Smooth muscle cell (in vitro differentiated cells): ENCODE measurements around the gene LAMTOR4. TPM values are rescaled to one million over a fixed set of nuclear protein-coding genes. Genes with fewer than 3 reads are reported as not detected.

ENCODE experiments used
- DNase-seq: peaks from one replicate; lab custom pipeline; 2025; ENCODE audit not compliant: unreplicated experiment; lab: John Stamatoyannopoulos, UW
- H2AFZ ChIP-seq: fragments of 200-600 bp; sonication (generic); 2 replicates; pipeline ENCODE4 v1.6.0; 2016; ENCODE audit warnings: antibody characterized with exemption, low read depth, mild to moderate bottlenecking
- H3F3A ChIP-seq: fragments of 200-600 bp; sonication (generic); 2 replicates; pipeline ENCODE4 v1.6.0; 2017; ENCODE audit warnings: antibody characterized with exemption, low read depth
- H3K27ac ChIP-seq: fragments of 200-600 bp; sonication (generic); 2 replicates; pipeline ENCODE4 v1.5.1; 2016; ENCODE audit warnings: low read depth, mild to moderate bottlenecking
- H3K27me3 ChIP-seq: fragments of 200-600 bp; sonication (generic); 2 replicates; pipeline ENCODE4 v1.6.1; 2016; ENCODE audit warnings: low read depth, mild to moderate bottlenecking
- H3K36me3 ChIP-seq: fragments of 200-600 bp; sonication (generic); 2 replicates; pipeline ENCODE4 v1.5.1; 2016; ENCODE audit warnings: low read depth
- H3K4me1 ChIP-seq: fragments of 200-600 bp; sonication (generic); 2 replicates; pipeline ENCODE4 v1.5.1; 2016; ENCODE audit warnings: low read depth
- H3K4me2 ChIP-seq: fragments of 200-600 bp; sonication (generic); 2 replicates; pipeline ENCODE4 v1.6.0; 2016; ENCODE audit warnings: mild to moderate bottlenecking
- H3K4me3 ChIP-seq: fragments of 200-600 bp; sonication (generic); 2 replicates; pipeline ENCODE4 v1.5.1; 2016; ENCODE audit warnings: mild to moderate bottlenecking
- H3K79me2 ChIP-seq: fragments of 200-600 bp; sonication (generic); 2 replicates; pipeline ENCODE4 v1.6.0; 2016; ENCODE audit warnings: low read depth, mild to moderate bottlenecking
- H3K9ac ChIP-seq: fragments of 200-600 bp; sonication (generic); 2 replicates; pipeline ENCODE4 v1.6.0; 2016; ENCODE audit warnings: low read depth
- H3K9me3 ChIP-seq: fragments of 200-600 bp; sonication (generic); replicated peaks from 2 replicates; pipeline ENCODE4 v1.5.1; 2016; ENCODE audit warnings: low read depth
- H4K20me1 ChIP-seq: fragments of 200-600 bp; sonication (generic); 2 replicates; pipeline ENCODE4 v1.6.0; 2016; ENCODE audit warnings: low read depth
- WGBS: methylation state at CpG from one replicate; pipeline ENCODE4 v1.1.7; 2016; ENCODE audit warnings: low lambda C conversion rate; 5-methylcytosine and 5-hydroxymethylcytosine counted together
- polyA plus RNA-seq: library from polyadenylated mRNA; unstranded; fragments of >200 nt; fragmentation: Nextera tagmentation; extraction: Ambion mirVana; gene quantifications from 2 replicates; pipeline ENCODE4 v1.2.1, GENCODE V29; 2016
- total RNA-seq: library from RNA; depleted of rRNA; stranded (reverse); fragments of >200 nt; gene quantifications from 2 replicates; pipeline ENCODE4 v1.2.3, GENCODE V29; 2014
- TF ChIP-seq, protein P1 (sequence below): fragments of 200-600 bp; sonication (generic); IDR thresholded peaks from 2 replicates; pipeline ENCODE4 v1.5.1; 2017; ENCODE audit warnings: borderline replicate concordance, mild to moderate bottlenecking, antibody characterized with exemption; ENCODE audit not compliant: insufficient read depth, poor library complexity, severe bottlenecking

The LAMTOR4 gene
- 75.2 and 108 TPM in 2 replicates for total RNA-seq
- polyA plus RNA-seq, result 203 and 217 TPM in 2 replicates

DNA sequence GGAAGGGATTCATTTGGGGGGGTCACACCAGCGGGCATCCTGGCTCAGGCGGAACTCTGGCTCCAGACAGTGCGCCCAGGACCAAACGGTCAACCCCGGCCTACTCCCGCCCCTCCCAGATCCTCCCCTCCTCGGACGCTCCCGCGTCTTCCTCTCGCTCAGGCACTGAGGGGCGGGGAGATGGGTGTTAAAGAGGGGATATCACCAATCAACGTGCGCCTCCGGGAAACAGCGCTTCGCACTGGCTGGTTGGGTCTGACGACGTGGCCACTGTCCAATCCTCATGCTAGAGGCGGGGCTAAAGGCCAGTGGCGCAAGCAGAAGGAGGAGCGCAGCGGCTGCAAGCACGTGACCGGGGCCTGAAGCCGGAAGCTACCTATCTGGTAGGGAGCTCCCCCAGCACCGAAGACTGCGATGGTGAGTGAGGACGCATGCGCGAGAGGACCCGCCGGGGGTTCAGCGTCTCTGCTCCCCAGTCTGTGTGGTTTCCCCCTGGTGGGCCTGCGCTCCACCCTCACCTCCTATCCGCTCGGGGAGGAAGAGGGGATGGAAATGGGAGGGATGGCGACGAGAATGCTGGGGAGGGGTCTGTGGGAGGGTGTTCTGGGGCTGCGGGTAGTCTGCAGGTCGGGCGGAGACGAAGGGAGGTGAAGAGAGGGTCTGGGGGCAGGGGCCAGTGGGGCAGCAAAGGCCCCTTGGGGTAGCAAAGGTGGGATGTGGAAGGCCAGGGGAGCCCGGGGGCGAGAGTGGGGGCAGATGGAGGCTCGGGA is at the start of gene LAMTOR4:
LAMTOR4 (plus strand) TSS at position 360 of the 770 bp plus-strand sequence; CDS start at position 415, 55 bp downstream.
- WGBS, result 2% methylated on average over 40 of the region's 46 CpGs

DNA sequence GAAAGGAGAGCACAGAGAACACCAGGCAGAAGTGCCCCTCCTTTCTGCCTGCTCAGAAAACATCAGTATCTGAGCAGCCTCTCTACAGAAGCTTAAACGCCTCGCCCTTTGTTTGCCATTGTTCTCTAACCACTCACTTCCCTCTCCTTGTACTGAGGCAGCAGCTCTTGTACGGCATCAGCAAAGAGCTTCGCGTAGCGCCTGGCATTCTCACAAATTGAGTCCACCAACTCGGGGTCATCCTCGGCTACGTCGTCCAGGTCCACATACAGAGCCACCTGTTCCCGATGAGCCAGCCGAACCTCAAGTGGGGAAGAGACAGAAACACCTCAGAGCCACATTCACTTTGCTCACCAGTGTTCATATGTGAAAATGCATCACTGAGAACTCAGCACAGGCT is 49.3 kb upstream of the LAMTOR4 start:
- Histone ChIP-seq H3K79me2 (peaks cover 25% of the 10 kb centered on the region), H3K36me3 (peaks cover 19% of the 10 kb centered on the region), H3K4me1 (peaks cover 15% of the 10 kb centered on the region), H3K9ac (peak overlapping the region; percentile 97), H3F3A (peaks cover 11% of the 10 kb centered on the region), H3K27me3 (no peaks in the 10 kb centered on the region), H3K9me3 (no peaks in the 10 kb centered on the region), H3K4me2 (peak overlapping the region; percentile 100), H4K20me1 (peaks cover 14% of the 10 kb centered on the region), H2AFZ (no peak overlapping the region), H3K27ac (no peak overlapping the region), H3K4me3 (peak overlapping the region; percentile 93)
- 92% methylated on average over 12 of the region's 12 CpGs for WGBS
- DNase-seq, result no peak
- TF ChIP-seq, protein P1, sequence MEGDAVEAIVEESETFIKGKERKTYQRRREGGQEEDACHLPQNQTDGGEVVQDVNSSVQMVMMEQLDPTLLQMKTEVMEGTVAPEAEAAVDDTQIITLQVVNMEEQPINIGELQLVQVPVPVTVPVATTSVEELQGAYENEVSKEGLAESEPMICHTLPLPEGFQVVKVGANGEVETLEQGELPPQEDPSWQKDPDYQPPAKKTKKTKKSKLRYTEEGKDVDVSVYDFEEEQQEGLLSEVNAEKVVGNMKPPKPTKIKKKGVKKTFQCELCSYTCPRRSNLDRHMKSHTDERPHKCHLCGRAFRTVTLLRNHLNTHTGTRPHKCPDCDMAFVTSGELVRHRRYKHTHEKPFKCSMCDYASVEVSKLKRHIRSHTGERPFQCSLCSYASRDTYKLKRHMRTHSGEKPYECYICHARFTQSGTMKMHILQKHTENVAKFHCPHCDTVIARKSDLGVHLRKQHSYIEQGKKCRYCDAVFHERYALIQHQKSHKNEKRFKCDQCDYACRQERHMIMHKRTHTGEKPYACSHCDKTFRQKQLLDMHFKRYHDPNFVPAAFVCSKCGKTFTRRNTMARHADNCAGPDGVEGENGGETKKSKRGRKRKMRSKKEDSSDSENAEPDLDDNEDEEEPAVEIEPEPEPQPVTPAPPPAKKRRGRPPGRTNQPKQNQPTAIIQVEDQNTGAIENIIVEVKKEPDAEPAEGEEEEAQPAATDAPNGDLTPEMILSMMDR, result no peak

More for the DNA sequence above, at the start of gene LAMTOR4:
- no peaks in the 10 kb centered on the region for H3K36me3 ChIP-seq
- peak within 1 kb of the TSS; percentile 9 for H3K27ac ChIP-seq
- H3K79me2 ChIP-seq, result peaks cover 16% of the 10 kb centered on the region
- TF ChIP-seq, protein P1, result no peak
- H3K4me3 ChIP-seq, result peak within 1 kb of the TSS; percentile 89
- peak; percentile 80 for DNase-seq
- peak within 1 kb of the TSS; percentile 77 for H3K9ac ChIP-seq
- H3K27me3 ChIP-seq, result no peaks in the 10 kb centered on the region
- H4K20me1 ChIP-seq, result no peaks in the 10 kb centered on the region
- H2AFZ ChIP-seq, result peak within 1 kb of the TSS; percentile 91
- peak within 1 kb of the TSS; percentile 91 for H3K4me2 ChIP-seq
- H3K4me1 ChIP-seq, result peaks cover 7% of the 10 kb centered on the region
- H3K9me3 ChIP-seq, result no peaks in the 10 kb centered on the region
- no peaks in the 10 kb centered on the region for H3F3A ChIP-seq

DNA sequence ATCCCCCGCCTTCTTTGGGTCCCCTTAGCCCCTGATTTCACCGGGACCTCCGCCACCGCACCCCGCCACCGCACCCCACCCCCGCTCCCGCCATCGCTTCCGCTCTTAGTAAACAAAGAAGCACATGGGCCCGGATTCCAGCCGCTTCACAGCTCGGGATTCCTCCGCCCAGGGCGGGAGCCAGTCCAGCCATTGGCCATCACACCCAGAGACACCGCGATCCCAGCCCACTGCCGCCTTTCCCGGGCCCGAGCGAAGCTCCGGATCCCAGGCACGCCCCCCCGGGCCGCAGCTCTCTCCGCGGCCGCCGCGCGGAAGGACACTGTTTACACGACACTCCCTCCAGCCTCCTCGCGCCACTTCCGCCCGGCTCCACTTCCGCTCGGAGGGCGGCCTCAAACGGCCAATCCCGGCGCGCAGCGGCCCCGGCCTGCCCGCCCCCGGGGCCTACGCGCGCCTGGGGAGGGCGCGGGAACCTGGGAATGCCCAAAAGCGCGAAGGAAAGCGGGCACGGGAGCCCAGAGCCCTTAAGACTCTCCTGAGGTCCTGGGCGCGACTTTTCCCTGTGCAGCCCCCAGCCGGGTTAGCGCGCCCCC is 48.2 kb upstream of the LAMTOR4 start:
- peak overlapping the region; percentile 97 for H3K9ac ChIP-seq
- peaks cover 11% of the 10 kb centered on the region for H3F3A ChIP-seq
- 1% methylated on average over 57 of the region's 61 CpGs for WGBS
- peak overlapping the region; percentile 100 for H3K4me2 ChIP-seq
- TF ChIP-seq, protein P1, result no peak
- peaks cover 19% of the 10 kb centered on the region for H3K36me3 ChIP-seq
- peaks cover 15% of the 10 kb centered on the region for H3K4me1 ChIP-seq
- no peaks in the 10 kb centered on the region for H3K9me3 ChIP-seq
- peak overlapping the region; percentile 99 for H3K27ac ChIP-seq
- H3K27me3 ChIP-seq, result no peaks in the 10 kb centered on the region
- H3K79me2 ChIP-seq, result peaks cover 25% of the 10 kb centered on the region
- H4K20me1 ChIP-seq, result peaks cover 14% of the 10 kb centered on the region
- H2AFZ ChIP-seq, result no peak overlapping the region
- H3K4me3 ChIP-seq, result peak overlapping the region; percentile 93
- peak; percentile 86 for DNase-seq
